M059J (cell line): Measurements from ENCODE around the gene DOCK1. TPM values are rescaled to one million over a fixed set of nuclear protein-coding genes. Genes with fewer than 3 reads are reported as not detected.
A peak's percentile ranks its signal among the peaks of the same experiment; 100 is the strongest.

ENCODE experiments used
- DNase-seq: peaks from one replicate; pipeline ENCODE4 v3.0.0-alpha.2; 2012; ENCODE audit warnings: low read depth
- total RNA-seq: library from RNA; depleted of rRNA; stranded (reverse); fragments of >200 nt; shearing (Covaris generic); gene quantifications from 2 replicates; pipeline ENCODE4 v1.2.3, GENCODE V29; 2014

DOCK1 gene
- total RNA-seq, 1 experiment from 2014 or later = 29.0 TPM

DNA sequence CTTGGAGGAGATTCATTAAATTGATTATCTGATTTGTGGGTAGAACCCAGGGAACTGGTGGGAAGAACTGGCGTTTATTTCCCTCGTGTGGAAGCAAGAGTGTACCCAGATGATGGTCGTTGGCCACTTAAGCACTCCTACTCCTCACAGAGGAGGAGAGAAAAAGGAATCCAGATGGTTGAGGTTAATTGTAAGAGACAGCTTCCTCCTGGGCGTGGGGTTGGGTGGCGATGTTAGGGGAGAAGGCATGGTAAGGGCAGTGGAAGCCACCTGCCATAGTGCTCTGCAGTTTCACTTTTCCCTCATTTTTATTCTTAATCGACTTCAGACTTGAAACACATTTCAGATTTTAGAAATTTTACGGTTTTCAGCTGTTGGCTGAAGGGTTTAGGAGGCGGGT, 104.1 kb downstream of the DOCK1 start:
- no peak for DNase-seq

DNA sequence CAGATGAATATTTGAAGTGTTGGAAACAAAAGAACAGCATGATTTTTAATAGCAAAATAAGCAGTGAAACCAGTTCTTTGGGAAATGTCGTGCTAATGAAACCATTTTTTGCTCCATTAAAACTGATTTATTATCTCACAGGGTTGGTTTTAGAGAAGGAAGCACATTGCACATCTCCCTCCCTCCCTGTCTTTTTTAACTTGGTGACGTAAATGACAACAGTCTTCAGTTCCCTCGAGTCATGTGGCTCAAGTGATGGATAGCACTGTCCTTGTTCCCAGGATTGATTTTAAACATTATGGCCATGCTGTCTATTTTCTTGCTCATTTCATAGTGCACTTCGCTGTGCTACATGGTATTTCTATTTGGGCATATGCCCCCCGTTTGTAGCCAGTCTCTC, 105.9 kb downstream of the DOCK1 start:
- no peak for DNase-seq

DNA sequence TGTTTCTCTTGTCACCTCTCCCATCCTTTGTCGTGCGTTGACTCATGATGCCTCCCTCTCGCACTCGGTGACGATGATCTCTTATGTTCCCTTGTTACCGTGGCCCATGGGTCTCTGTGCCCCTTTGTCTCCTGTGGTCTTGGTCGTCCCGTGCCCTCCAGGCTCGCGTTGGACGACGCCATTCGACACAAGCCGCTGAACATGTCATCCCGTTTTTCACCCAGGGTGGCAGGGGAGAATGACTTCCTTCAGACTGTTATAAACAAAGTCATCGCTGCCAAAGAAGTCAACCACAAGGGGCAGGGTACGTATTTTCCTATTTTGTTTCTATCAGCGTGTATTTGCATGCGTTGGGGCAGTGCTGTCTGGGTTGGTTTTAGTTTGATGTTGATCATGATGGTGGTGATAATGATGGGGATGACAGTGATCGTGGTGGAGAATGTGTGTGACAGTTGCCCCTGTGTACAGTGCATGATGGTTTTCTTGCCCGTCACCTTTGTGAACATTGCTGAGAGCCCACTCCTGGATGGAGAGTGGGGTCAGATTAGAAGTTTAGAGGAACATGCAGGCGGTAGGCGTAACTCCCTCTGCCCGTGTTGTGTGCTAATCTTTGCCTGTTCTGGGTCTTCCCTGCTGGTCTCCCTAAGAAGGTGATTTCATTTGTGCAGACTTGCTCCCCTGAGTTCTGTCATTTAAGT, 107.0 kb downstream of the DOCK1 start:
- no peak for DNase-seq

DNA sequence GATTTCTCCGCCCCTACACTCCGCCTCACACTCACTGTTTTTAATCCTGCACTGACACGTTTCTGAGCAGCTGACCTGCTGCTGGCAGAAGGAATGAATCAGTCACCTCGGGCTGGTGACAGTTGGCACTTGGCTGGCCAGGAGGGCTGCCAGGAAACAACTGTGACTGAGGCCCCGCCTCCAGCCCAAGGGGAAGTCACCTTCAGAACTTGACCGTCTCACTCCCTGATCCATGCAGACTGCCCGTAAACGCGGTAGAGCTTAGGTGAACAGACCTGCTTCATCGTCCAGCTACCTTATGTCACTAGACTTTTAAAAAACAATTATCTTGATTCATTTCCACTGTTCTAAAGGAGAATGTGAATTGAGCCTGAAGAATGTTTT, 107.5 kb downstream of the DOCK1 start:
- DNase-seq = peak; percentile 90

DNA sequence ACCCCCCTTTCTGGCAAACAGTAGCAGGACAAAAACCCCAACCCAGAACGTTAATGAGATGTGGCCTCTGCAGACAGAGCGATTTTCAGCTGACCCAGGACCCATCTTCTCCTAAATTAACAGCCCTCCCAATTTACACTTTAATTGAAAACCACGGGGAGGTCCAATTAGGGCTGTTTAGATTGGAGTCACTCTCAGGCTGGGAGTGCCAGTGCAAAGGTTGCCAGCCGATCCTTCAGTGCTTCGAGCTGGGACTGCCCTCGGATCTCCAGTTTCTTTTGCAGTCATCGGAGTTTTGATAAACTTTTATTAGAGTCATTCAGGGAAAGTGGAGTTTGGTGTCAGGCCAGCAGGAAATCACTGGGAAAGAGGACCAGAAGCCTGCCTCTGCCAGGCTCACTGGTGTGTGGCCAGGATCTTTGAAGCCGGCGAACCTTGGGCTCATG, 108.0 kb downstream of the DOCK1 start:
- peak; percentile 78 for DNase-seq

DNA sequence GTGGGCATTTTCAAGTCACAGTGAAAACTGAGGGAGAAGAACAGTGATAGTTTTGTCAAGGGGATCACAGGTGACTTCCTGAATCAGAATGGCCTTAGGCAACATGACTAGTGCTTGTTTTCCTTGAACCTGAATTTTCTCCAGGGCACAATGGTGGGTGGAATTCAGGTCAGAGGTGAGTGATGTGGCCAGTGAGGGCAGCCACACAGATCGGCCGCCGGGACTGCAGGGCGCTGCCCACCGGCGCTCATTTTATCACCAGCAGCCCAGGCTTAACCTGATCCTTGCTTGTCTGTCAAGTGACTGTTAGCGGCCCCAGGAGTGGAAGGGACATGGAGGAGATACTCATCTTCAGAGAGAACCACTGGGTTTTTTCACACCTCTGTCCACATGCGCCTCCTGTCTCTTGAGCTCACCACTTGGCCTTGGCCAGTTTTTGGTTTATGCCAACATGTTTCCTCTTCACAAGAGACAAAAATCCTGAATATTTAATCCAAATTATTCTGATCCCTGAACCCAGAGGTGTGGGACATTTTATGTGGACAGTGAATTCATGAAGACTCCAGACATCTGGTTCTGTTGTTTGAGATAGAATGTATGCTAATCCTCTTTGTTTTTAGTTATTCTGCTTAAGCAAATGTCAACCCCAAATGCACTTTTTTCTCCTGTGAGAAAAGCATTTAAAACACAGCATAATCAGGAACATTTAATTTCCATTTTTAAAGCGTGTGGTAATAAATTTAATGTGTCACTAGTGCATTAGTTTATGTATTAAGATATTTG, 108.7 kb downstream of the DOCK1 start:
- DNase-seq = peak; percentile 91

DNA sequence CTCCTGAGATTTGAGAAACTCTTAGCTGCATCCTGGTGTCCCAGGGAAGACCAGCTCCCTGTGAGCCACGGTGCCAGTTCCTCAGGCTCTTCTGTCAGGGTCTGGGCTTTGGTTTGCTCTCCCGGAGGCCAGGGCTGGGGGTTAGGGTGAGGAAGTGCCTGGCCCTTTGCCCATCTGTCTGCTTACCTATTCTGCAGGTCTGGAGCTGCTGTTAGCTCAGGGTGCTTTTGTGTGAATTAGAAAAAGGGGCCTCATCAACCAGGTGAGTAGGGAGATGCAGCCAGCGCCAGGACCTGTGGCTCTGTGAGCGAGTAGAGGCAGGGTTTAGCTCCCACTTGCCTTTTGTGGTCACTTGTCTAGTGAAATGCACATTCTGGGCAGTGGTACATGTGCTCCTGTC, 109.4 kb downstream of the DOCK1 start:
- no peak for DNase-seq

DNA sequence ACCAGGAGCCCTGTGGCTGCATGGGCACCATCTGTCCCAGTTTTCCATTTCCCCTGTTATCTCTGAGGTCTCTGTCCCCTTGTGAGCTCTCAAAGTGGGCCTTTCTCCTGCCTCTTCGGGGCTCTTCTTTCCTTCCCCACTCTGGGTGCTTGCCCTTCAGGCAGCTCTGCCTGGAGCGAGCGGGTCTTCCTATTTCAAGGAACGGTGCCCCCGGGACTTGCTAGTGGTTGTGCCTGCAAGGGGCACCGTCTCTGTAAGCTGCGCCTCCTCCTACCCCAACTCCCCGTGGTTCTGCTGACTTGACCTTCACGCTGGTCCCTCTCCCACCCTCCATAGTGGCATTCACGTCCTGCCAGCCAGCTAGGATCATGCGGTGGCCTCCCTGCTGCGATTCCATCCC, 110.1 kb downstream of the DOCK1 start:
- no peak for DNase-seq

DNA sequence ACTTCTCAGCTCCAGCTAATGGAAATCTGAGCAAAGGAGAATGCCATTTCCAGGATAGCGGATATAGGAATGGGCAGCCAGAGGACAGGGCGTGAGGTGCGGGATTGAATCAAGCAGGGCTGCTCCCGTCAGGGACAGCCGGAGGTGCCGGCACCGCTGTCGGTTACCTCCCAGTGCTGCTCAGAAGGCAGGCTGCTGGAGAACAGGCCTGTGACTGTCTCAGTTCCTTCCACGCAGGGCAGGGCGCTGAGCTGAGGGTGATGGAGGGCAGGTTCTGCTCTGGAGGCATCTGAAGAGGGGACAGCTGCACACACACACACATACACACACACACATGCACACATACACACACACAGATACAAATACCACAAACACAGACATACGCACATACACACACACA, 111.1 kb downstream of the DOCK1 start:
- no peak for DNase-seq

DNA sequence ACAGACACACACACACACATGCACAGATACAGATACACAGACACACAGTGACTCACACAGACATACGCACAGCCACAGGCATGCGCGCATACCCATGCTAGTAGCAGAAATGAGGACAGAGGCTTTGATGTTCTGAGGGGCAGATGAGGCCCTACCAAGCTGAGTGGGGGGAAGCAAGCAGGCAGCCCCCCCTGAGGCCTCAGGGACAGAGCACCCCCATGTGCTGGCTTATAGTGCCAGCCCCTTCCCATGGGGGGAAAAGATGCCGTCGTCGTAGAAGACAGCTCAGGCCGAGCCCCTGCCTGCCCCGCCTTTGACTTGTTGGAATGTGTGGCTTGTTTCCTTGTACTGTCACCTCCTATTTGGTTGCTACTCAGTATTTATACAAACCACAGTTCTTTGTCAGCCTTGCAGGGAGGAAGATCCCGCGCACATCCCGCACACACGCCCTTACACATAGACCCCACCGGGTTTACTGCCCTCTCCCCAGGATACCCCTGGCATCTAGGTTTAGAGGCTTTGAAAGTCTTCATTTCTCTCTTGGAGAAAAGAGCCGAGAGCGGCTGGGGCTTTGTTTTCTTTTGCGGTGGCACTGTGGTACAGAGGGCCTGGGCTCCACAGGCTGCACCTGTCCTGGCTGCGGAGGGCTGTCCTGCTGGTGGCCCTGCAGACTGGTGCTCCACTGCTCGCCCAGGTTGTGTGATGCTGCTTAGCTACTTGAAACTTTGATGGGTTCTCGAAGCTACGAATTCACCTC, 112.5 kb downstream of the DOCK1 start:
- no peak for DNase-seq

DNA sequence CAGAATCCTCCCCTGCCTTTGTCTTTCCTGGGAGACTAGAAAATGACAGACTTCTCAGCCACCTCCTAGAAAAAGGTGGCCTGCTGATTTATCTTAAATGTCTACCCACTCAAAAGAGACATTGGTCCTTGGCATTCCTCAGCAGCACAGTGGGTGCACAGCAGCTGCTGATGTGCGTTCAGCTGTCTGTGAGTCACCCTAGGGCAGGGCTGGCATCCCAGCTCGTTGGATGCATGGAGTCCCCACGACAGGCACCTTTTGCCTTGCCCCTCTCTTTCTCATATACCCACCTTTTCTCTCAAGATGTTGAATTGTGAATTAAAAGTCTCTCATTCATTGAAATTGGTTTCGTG, 113.0 kb downstream of the DOCK1 start:
- DNase-seq = no peak

DNA sequence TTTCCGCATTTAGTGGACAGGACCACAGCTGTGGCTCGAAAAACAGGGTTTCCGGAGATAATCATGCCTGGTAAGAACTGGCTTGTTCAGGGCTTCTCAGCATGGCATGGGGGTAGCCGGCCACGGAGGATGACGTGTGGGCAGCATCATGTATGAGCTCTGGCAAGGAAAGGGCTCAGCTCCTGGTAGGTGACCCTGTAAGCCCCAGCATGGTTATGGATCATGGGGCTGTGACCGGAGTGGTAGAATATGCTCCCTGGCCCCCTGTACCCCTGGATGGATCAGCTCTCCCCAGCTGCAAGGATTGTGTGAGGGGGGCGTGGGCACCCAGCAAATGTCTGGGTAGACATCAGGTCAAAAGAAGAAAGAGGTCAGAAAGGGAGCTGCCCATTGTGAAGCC, 113.5 kb downstream of the DOCK1 start:
- DNase-seq = no peak

DNA sequence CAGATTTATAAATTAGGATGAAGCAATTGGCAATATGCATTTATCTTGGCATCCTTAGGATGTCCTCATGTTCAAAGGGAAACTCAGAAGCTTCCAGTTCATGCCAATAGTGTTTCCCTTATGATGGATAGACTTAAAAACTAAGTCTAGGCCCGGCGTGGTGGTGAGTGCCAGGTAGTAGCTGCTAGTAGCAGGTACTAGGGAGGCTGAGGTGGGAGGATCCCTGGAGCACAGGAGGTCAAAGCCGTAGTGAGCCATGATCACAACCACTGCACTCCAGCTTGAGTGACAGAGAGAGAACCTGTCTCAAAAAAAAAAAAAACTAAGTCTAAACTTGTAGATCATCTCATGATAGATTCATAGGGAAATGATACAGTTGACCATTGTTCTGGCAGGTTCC, 115.0 kb downstream of the DOCK1 start:
- no peak for DNase-seq

DNA sequence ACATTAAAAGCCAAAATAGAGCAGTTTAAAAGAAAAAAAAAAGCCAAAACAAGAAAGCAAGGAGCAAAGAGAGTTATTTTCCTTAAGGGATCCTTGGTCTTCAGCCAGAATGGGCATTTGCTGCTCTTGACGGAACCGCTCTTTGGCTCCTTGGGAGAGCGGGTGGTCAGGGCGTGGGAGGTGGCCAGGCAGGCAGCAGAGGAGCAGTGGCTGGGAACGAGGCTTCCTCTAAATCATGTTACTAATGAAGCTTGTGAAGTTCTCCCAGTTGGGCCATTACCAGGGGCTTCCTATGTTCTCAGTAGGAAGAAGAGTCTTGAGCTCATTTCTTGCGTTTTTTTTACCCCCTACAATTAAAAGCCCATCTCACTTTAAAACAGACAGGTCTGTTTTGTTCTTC, 116.6 kb downstream of the DOCK1 start:
- DNase-seq = no peak

DNA sequence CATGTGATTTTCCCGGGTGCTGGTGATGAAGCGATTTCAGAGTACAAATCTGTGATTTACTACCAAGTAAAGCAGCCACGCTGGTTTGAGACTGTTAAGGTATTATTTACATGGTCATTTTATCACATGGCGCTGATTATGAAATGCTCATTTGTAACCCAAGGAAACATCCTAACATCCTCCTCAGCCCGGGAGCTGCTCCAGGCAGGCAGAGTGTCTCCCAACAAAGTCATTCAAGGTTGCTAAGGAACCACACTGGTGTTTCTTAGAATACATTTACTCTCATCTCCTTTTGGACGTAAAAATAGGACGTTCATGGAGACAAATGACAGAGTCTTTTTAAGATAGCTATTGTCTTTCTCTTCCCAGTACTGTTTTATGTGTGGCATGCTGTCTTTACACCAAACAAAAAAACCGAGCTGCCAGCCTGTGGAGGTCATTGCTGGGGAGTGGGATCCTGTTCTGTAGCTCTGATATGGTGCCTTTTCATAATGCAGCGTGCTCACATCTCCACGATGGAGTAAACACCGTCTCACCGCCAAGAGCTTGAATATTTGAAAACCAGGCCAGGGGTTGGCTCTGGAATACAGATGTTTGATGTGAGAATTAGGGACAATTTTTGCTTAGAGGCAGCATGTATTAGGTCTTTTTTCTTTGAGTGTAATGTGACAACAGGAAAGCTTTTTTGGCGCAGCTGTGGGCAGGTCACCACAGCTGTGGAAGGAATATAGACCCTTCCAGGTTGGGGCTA, 119.6 kb downstream of the DOCK1 start:
- no peak for DNase-seq

DNA sequence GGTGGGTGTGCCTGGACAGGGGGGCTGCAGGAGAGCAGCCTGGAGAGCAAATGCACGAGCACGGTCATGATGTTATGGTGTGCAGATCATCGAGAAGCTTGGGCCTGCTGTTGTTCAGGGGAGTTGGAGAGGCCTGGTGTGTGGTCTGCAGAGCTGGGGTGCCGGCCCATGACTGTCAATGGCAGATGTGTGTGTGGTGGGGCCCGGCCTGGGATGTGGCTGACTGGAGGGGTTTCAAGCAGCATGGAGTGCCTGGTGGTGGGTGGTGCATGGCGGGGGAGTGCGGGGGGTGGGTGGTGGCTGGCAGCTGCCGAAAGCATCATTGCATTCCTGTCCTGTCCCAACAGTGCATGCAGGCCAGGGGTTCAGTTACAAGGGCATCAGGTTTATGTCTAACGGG, 122.6 kb downstream of the DOCK1 start:
- DNase-seq = no peak

DNA sequence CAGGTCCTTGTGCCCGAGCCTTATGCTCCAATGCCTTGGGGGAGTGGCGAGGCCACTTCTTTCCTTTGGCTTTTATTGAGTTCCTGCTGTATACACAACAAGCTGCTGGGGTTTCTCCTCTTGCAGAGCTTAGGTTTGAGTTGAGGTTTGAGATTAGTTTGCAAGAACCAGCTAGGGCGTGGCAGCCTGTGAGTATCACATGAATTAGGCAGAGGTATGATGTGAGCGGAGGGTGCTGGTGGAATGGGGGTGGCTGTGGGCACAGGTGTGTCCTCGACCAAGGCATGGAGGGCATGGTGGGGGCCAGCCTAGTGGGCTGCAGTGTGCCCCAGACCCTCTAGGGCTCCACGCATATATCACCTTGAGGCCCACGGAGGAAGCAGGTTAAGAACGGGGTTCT, 123.3 kb downstream of the DOCK1 start:
- DNase-seq = no peak

DNA sequence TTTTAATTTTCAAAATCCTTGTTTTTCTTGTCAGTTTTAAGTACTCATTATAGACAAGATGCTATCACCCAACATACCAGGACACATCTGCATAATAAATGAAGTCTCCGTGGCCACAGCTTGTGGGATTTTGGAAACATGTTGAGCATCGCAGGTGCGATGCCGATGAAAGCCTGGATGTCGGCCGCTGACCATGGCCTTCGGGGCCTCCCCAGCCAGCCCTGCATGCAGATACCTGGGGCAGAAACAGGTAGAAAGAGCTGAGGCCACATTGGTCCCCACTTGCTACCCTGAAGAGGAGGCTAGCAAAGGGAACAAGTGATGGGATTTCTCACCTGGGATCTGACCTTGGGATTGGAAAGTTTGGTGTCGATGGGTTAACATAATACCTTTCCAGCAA, 123.8 kb downstream of the DOCK1 start:
- DNase-seq = no peak

DNA sequence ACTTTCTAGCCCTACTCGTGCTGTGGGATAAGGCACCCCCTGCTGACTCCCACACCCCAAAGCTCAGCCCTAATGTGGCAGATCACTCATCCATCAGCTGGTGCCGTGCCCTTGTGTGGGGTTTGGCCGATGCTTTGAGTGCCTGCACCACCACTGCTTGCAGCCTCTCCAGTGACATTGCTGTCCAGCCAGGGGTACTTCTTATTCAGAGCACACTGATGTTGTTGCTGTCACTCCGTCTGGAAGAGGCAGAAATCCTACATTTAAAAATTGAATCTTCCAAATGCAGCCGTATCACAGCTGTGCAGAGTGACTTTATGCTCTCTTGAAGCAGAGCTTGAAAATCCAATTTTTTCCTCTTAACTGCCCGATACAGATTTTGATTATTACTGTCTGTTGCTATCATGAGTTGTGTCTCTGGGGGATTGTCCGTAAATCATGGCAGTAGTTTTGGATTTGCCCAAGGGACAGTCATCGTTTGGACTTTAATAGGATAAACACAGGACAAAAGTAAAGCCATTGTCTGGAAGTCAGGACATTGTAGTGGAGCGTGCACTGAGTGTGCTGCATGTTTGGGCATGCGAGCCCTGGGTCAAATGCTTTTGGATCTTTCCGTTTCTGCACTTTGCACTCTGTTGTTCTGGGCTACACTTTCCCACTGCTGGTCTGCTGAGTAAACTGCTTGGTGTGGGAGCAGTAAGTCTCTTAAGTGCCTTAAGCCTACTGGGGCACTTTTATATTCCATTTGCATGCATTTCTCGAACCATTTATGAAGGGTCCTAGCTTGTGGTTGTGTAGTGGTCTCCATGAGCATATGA, 128.2 kb downstream of the DOCK1 start:
- no peak for DNase-seq

DNA sequence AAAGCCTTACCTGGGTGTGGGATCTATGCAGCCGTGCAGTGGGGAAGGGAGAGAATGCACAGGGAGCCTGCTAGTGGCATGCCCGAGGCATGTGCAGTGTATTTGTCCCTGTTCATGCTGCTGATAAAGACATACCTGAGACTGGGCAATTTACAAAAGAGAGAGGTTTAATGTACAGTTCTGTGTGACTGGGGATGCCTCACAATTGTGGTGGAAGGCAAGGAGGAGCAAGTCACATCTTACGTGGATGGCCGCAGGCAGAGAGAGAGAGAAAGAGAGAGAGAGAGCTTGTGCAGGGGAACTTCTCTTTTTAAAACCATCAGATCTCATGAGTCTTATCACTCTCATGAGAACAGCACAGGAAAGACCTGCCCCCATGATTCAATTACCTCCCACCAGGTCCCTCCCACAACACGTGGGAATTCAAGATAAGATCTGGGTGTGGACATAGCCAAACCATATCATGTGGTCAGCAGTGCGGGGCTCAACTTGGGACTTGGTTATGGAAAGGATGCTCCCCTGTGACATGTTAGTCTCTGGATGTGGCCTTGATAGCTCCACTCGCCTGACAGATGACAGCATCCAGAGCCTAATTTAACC, 128.9 kb downstream of the DOCK1 start:
- DNase-seq = no peak

DNA sequence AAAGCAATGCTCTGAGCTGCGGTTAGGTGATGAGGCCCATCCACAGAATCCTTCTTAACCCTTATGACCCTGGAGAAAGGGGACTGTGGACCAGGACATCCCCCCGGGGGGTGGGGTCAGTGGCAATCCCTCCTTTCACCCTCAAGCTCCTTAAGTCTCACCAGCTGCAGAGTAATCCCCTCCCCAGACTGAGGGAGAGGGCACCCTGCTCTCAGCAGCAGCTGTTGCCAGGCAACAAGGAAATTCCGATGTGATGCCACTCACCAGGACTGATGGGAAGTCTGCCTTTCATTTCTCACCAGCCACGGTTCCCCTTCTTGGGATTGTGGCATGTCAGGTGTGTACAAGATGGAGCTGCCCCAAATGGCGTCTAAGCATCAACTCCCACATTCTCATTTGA, 129.6 kb downstream of the DOCK1 start:
- no peak for DNase-seq
